ENCODE measurements around the gene ARRDC3. TPM values are rescaled to one million over a fixed set of nuclear protein-coding genes. Genes with fewer than 3 reads are reported as not detected.
A peak's percentile ranks its signal among the peaks of the same experiment; 100 is the strongest.

The ARRDC3 gene
- total RNA-seq, 4 donors from 2014 or later, result 37.0 to 58.2 (median 43.1) TPM

DNA sequence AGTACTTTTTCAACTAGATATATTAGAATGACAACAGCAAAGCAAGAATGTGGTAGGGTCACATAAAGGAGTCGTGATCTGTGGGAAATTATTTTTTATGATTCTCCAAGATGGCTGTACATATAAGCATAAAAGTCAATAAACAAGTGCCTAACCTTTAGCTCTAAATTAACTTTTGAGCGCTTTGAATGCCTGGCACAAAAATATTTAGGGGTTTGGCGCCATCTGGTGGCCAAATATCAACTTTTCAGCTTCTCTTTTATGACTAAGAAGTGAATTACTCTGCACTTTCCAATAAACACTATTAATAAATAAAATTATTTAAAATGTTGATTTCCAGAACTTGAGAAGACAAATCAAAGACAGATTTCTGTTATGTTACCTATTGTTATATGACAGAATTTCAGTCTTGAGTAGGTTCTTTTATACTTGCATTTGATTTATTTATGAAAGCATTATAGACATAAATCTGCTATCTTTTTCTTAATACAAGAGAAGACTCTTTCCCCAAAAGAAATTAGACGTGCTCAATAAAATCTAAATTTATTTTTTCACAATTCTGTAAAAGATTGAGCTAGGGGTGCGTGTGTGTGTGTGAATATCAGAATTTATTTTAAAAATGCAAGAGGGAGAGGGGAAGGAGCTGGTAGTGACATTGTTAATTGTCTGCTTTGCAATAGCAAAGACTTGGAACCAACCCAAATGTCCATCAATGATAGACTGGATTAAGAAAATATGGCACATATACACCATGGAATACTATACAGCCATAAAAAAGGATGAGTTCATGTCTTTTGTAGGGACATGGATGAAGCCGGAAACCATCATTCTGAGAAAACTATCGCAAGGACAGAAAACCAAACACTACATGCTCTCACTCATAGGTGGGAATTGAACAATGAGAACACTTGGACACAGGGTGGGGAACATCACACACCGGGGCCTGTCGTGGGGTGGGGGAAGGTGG lies 36.7 kb upstream of the ARRDC3 start:
- WGBS, result 56% methylated on average over 9 of the region's 9 CpGs
- TF ChIP-seq, protein P1, sequence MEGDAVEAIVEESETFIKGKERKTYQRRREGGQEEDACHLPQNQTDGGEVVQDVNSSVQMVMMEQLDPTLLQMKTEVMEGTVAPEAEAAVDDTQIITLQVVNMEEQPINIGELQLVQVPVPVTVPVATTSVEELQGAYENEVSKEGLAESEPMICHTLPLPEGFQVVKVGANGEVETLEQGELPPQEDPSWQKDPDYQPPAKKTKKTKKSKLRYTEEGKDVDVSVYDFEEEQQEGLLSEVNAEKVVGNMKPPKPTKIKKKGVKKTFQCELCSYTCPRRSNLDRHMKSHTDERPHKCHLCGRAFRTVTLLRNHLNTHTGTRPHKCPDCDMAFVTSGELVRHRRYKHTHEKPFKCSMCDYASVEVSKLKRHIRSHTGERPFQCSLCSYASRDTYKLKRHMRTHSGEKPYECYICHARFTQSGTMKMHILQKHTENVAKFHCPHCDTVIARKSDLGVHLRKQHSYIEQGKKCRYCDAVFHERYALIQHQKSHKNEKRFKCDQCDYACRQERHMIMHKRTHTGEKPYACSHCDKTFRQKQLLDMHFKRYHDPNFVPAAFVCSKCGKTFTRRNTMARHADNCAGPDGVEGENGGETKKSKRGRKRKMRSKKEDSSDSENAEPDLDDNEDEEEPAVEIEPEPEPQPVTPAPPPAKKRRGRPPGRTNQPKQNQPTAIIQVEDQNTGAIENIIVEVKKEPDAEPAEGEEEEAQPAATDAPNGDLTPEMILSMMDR (IDR thresholded peaks at IDR 0.05), result peak; percentile 69 to 79 (median 72)
- TF ChIP-seq POLR2AphosphoS5 (IDR thresholded peaks at IDR 0.05), result no peak
- no peaks in the 10 kb centered on the region for H3K4me1 ChIP-seq
- no peaks in the 10 kb centered on the region for H3K36me3 ChIP-seq
- no peak overlapping the region for H3K4me3 ChIP-seq
- intact Hi-C loops (cut with DNase I), result loop anchor here (2.0 kb wide), 1 partner anchor 557 kb away; no protein-coding TSS in a partner anchor
- no peaks in the 10 kb centered on the region for H3K9me3 ChIP-seq
- no peak overlapping the region for H3K27ac ChIP-seq (replicated peaks in 1 of 4)
- no peak for DNase-seq (ENCODE audit: extremely low spot score)
- no peaks in the 10 kb centered on the region for H3K27me3 ChIP-seq

DNA sequence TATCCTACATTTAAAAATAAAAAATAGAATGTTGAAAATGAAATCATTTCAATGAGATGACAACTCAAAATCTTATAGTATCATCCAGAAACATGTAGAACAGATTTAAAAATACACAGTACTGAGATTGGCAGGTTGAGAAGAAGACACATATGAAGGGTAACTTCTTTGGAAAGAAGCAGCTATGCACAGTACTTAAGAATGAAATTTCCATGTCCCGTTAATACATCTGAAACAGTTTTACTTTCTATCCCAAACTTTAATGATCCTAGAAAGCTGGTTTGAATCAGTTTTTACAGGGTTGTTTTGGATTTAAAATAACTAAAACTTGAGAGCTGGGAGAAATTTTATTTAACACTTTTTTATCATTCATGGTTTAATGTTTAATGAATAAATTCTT lies 36.0 kb upstream of the ARRDC3 start:
- Histone ChIP-seq H3K4me3 (no peak overlapping the region), H3K4me1 (no peaks in the 10 kb centered on the region), H3K27ac (replicated peaks in 1 of 4) (no peak overlapping the region), H3K36me3 (no peaks in the 10 kb centered on the region), H3K9me3 (no peaks in the 10 kb centered on the region), H3K27me3 (no peaks in the 10 kb centered on the region)
- intact Hi-C loops (cut with DNase I), result loop anchor here (2.0 kb wide), 1 partner anchor 556 kb away; no protein-coding TSS in a partner anchor
- 78% methylated on average over 1 of the region's 1 CpG for WGBS
- TF ChIP-seq, protein P1 (IDR thresholded peaks at IDR 0.05), result no peak
- TF ChIP-seq EP300 (IDR thresholded peaks at IDR 0.05) (no peak), POLR2A (IDR thresholded peaks at IDR 0.05; ENCODE audit: low read depth) (no peak), POLR2AphosphoS5 (IDR thresholded peaks at IDR 0.05) (no peak)
- DNase-seq (ENCODE audit: extremely low spot score), result no peak

DNA sequence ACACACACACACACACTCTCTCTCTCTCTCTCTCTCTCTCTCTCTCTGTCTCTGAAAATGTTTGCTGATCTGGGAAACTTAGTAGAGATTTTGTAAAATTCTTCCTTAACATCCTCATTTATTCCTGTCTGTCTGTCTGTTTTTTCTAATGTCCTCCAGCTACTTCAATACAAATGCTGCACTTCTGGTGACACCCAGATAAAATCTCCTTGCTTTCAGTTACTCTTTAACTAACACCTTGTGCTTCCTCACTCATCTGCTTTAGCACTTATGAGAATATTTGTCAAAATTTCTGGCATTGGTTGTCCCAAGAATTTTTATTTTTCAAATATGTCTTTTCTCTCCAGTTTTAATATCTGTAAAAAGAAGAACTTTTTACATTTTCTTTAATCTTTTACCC lies 35.0 kb upstream of the ARRDC3 start:
- no peaks in the 10 kb centered on the region for H3K27me3 ChIP-seq
- H3K36me3 ChIP-seq, result no peaks in the 10 kb centered on the region
- no peak overlapping the region for H3K27ac ChIP-seq (replicated peaks in 1 of 4)
- no peaks in the 10 kb centered on the region for H3K9me3 ChIP-seq
- no peak overlapping the region for H3K4me3 ChIP-seq
- H3K4me1 ChIP-seq, result no peaks in the 10 kb centered on the region
- DNase-seq (ENCODE audit: extremely low spot score), result no peak
- TF ChIP-seq, protein P1 (IDR thresholded peaks at IDR 0.05), result no peak
- TF ChIP-seq POLR2AphosphoS5 (IDR thresholded peaks at IDR 0.05) (no peak), EP300 (IDR thresholded peaks at IDR 0.05) (no peak), POLR2A (IDR thresholded peaks at IDR 0.05; ENCODE audit: low read depth) (no peak)
- intact Hi-C loops (cut with DNase I), result loop anchor here (2.0 kb wide), 1 partner anchor 555 kb away; no protein-coding TSS in a partner anchor

DNA sequence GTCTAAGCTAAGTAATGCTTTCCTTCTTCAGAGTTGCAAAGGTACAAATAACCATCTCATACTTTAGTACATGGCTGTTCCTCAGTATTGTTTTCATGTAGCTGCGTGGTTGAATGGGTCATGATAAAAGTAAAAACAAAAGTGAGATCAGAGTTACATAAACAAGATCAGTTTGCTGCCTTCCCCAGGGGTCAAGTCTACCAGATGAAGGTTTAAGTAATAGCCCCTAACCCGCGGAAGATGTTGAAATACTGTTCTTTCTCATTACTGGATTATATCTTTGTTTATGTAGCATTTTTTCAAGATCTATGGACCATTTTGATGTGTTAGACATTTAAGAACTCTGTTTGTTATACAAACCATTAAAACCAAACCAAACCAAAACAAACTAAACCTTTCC lies 34.1 kb upstream of the ARRDC3 start:
- WGBS, result 77% methylated on average over 3 of the region's 3 CpGs
- DNase-seq (ENCODE audit: extremely low spot score), result no peak
- Histone ChIP-seq H3K36me3 (no peaks in the 10 kb centered on the region), H3K9me3 (no peaks in the 10 kb centered on the region), H3K4me1 (no peaks in the 10 kb centered on the region), H3K4me3 (no peak overlapping the region), H3K27ac (replicated peaks in 1 of 4) (no peak overlapping the region), H3K27me3 (no peaks in the 10 kb centered on the region)
- TF ChIP-seq, protein P1 (IDR thresholded peaks at IDR 0.05), result no peak
- TF ChIP-seq EP300 (IDR thresholded peaks at IDR 0.05) (no peak), POLR2A (IDR thresholded peaks at IDR 0.05; ENCODE audit: low read depth) (no peak), POLR2AphosphoS5 (IDR thresholded peaks at IDR 0.05) (no peak)
- intact Hi-C loops (cut with DNase I), result no loop called here
